ENCODE measurements around the gene WEE2. TPM values are rescaled to one million over a fixed set of nuclear protein-coding genes. Genes with fewer than 3 reads are reported as not detected.

The WEE2 gene
- total and polyA plus RNA-seq, 9 of the 15 experiments (the other 6 are each of a cell fraction or from before 2014, with no cell fraction given), result not detected

- DNase-seq (ENCODE audit: extremely low read depth in 1 of 4, low spot score in 3 of 4), result peak; percentile 55 to 71 (median 62)
- Histone ChIP-seq H3K79me2 (ENCODE audit: control insufficient read depth, insufficient read depth, low read length) (no peaks in the 10 kb centered on the region), H3K9ac (ENCODE audit: insufficient read depth in 1 of 2, low read depth in 2 of 2, low read length in 2 of 2) (no peak overlapping the region), H3K27ac (ENCODE audit: extremely low read depth, low read depth, low read length) (no peak overlapping the region), H4K20me1 (replicated peaks; ENCODE audit: control insufficient read depth, insufficient read depth, low read length) (no peaks in the 10 kb centered on the region), H2AFZ (ENCODE audit: low read depth, low read length) (no peak overlapping the region), H3K27me3 (ENCODE audit: control insufficient read depth in 2 of 2, insufficient read depth in 2 of 2, low read length in 2 of 2) (no peaks in the 10 kb centered on the region), H3K4me1 (replicated peaks in 1 of 2; ENCODE audit: control insufficient read depth in 2 of 2, insufficient read depth in 2 of 2, low read length in 2 of 2) (no peaks in the 10 kb centered on the region), H3K9me3 (replicated peaks; ENCODE audit: control insufficient read depth, insufficient read depth, low read depth, low read length) (peaks cover 18% of the 10 kb centered on the region), H3K36me3 (ENCODE audit: control insufficient read depth, insufficient read depth, low read length) (peaks cover 93% of the 10 kb centered on the region), H3K4me2 (ENCODE audit: insufficient read depth, low read length) (no peak overlapping the region), H3K4me3 (no peak overlapping the region), H3K9me1 (ENCODE audit: control insufficient read depth, insufficient read depth, low read length) (no peaks in the 10 kb centered on the region)
- no TSS peak for BruUV-seq (replicated peaks)
- ChIA-PET CTCF (ENCODE audit: low intra/inter-chr PET ratio) (no interaction called here), POLR2A (no interaction called here)
- in situ Hi-C loops (cut with MboI) (no loop called here), intact Hi-C loops (cut with micrococcal nuclease) (loop anchor here (10.0 kb wide), 1 partner anchor 220 kb away; the partner anchor contains the start of gene TAS2R38)
- whole genome bisulfite sequencing (ENCODE audit: insufficient coverage, low coverage, missing lambda C conversion rate), result 97% methylated on average over 6 of the region's 6 CpGs
- peak; percentile 88 for ATAC-seq
- no peak for FAIRE-seq
- TF ChIP-seq PML (IDR thresholded peaks at IDR 0.05; ENCODE audit: low read length) (no peak), ZKSCAN3 (CRISPR knock-in tag; IDR thresholded peaks at IDR 0.05) (no peak), NBN (IDR thresholded peaks at IDR 0.05; ENCODE audit: low read depth) (no peak), ETV1 (tag; conservative IDR thresholded peaks at IDR 0.05; ENCODE audit: low read depth) (no peak), ZNF316 (IDR thresholded peaks at IDR 0.05) (no peak), CTCF (IDR thresholded peaks at IDR 0.05 in 2 of 3, conservative IDR thresholded peaks at IDR 0.05 in 1 of 3; ENCODE audit: insufficient read depth in 2 of 3, low read depth in 1 of 3, low read length in 3 of 3) (peak; percentile 73 to 90 (median 77)), CBX3 (IDR thresholded peaks at IDR 0.05; ENCODE audit: borderline replicate concordance in 1 of 2, low read length in 2 of 2) (0 out of 3 replicates have a peak, but pooled peaks of 1 of the 2 experiments have one; percentile 22), RAD21 (CRISPR knock-in tag; conservative IDR thresholded peaks at IDR 0.05 in 1 of 2, IDR thresholded peaks at IDR 0.05 in 1 of 2) (peak in 1 of 2 experiments; percentile 37; a peak in 1 of 4 replicates), SNAPC5 (CRISPR knock-in tag; IDR thresholded peaks at IDR 0.05) (no peak), PURB (CRISPR knock-in tag; IDR thresholded peaks at IDR 0.05; ENCODE audit: low read depth) (no peak), NRF1 (conservative IDR thresholded peaks at IDR 0.05 in 1 of 2, IDR thresholded peaks at IDR 0.05 in 1 of 2) (no peak), IRF1 (CRISPR knock-in tag; IDR thresholded peaks at IDR 0.05; ENCODE audit: borderline replicate concordance) (no peak), SMC3 (conservative IDR thresholded peaks at IDR 0.05; ENCODE audit: insufficient read depth, low read depth, low read length) (0 out of 2 replicates have a peak, but pooled peaks have one; percentile 35)
- TF ChIP-seq, protein P1, sequence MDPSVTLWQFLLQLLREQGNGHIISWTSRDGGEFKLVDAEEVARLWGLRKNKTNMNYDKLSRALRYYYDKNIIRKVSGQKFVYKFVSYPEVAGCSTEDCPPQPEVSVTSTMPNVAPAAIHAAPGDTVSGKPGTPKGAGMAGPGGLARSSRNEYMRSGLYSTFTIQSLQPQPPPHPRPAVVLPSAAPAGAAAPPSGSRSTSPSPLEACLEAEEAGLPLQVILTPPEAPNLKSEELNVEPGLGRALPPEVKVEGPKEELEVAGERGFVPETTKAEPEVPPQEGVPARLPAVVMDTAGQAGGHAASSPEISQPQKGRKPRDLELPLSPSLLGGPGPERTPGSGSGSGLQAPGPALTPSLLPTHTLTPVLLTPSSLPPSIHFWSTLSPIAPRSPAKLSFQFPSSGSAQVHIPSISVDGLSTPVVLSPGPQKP (CRISPR knock-in tag; IDR thresholded peaks at IDR 0.05), result no peak
- TF ChIP-seq, protein P2, sequence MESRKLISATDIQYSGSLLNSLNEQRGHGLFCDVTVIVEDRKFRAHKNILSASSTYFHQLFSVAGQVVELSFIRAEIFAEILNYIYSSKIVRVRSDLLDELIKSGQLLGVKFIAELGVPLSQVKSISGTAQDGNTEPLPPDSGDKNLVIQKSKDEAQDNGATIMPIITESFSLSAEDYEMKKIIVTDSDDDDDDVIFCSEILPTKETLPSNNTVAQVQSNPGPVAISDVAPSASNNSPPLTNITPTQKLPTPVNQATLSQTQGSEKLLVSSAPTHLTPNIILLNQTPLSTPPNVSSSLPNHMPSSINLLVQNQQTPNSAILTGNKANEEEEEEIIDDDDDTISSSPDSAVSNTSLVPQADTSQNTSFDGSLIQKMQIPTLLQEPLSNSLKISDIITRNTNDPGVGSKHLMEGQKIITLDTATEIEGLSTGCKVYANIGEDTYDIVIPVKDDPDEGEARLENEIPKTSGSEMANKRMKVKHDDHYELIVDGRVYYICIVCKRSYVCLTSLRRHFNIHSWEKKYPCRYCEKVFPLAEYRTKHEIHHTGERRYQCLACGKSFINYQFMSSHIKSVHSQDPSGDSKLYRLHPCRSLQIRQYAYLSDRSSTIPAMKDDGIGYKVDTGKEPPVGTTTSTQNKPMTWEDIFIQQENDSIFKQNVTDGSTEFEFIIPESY (CRISPR knock-in tag; IDR thresholded peaks at IDR 0.05), result peak; percentile 93
Observed at GRCh38 chr7:141754939-141755338, 46.8 kb downstream of the WEE2 start.

Data from K562 (cell line).